Measurements from ENCODE around the gene DENND4C. TPM values are rescaled to one million over a fixed set of nuclear protein-coding genes. Genes with fewer than 3 reads are reported as not detected.

The DENND4C gene
- total RNA-seq, 1 experiment from 2014 or later, result 26.6 TPM

DNA sequence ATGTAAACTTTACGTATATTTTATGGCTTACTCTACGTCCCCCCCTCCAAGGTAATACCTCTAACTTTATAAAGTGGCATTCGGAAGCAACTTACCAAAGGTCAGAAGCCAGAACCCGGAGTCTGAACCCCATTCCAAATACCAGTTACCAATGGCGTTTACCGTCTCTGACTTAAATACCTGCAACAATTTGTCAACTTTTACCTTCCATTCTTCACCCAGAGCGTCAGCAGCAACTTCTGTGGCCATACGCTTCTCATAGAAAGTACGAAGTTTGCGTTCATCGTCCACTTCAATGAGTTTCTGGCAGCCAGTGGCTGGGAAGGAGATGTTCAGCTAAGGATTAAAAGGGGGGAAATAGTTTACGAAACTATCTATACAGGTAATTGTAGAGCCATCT lies 148.8 kb downstream of the DENND4C start:
- peak overlapping the region; percentile 100 for H3K4me3 Mint-ChIP-seq

More for the DNA sequence above, 148.8 kb downstream of the DENND4C start:
- Histone ChIP-seq H2BK20ac (ENCODE audit: low read depth, low read length, poor library complexity, severe bottlenecking) (no peak overlapping the region), H3K56ac (ENCODE audit: insufficient read length, low read depth, low read length) (no peak overlapping the region), H4K20me1 (ENCODE audit: control insufficient read depth, insufficient read depth, insufficient read length) (no peaks in the 10 kb centered on the region), H3K4me2 (ENCODE audit: insufficient read depth, insufficient read length, low read length) (peak overlapping the region; percentile 88), H3K18ac (ENCODE audit: insufficient read length, low read depth, low read length) (peak overlapping the region; percentile 89), H3K4ac (ENCODE audit: low read depth, low read length) (no peak overlapping the region), H4K91ac (ENCODE audit: insufficient read length, low read depth, low read length) (no peak overlapping the region), H3K79me1 (ENCODE audit: insufficient read depth, low read depth, low read length, poor library complexity, severe bottlenecking) (no peaks in the 10 kb centered on the region), H3K27ac (ENCODE audit: insufficient read length, low read depth, low read length) (peak overlapping the region; percentile 50), H3K79me2 (ENCODE audit: insufficient read depth, low read length) (peaks cover 8% of the 10 kb centered on the region; the same call in 1 of the 2 replicates), H2BK120ac (ENCODE audit: low read depth, low read length, poor library complexity, severe bottlenecking) (no peak overlapping the region), H3K9me3 (ENCODE audit: control insufficient read depth, low read depth, low read length) (no peaks in the 10 kb centered on the region), H3K14ac (ENCODE audit: insufficient read depth, low read length) (peak overlapping the region; percentile 94; the same call in 1 of the 2 replicates), H3K4me1 (ENCODE audit: insufficient read depth, low read length) (peaks cover 2% of the 10 kb centered on the region; the same call in 1 of the 2 replicates), H3K23me2 (ENCODE audit: insufficient read length, low read depth, low read length, poor library complexity, severe bottlenecking) (peaks cover 6% of the 10 kb centered on the region), H2BK12ac (ENCODE audit: insufficient read length, low read depth, low read length) (no peak overlapping the region), H4K5ac (ENCODE audit: insufficient read length, low read depth, low read length) (peak overlapping the region; percentile 94), H3T11ph (ENCODE audit: low read length) (no peak overlapping the region), H2BK15ac (ENCODE audit: low read depth, low read length) (no peak overlapping the region), H2AK5ac (ENCODE audit: insufficient read length, low read length) (no peak overlapping the region), H3K27me3 (ENCODE audit: insufficient read depth, low read length) (no peaks in the 10 kb centered on the region), H4K8ac (replicated peaks; ENCODE audit: insufficient read length, low read depth, low read length) (no peak overlapping the region), H2BK5ac (ENCODE audit: insufficient read length, low read length) (no peak overlapping the region), H2AFZ (ENCODE audit: low read length) (no peak overlapping the region), H3K9ac (ENCODE audit: extremely low read depth, insufficient read length, low read length) (peak overlapping the region; percentile 98), H3K23ac (ENCODE audit: insufficient read length, low read depth, low read length) (no peak overlapping the region)
- TF ChIP-seq, protein P1, sequence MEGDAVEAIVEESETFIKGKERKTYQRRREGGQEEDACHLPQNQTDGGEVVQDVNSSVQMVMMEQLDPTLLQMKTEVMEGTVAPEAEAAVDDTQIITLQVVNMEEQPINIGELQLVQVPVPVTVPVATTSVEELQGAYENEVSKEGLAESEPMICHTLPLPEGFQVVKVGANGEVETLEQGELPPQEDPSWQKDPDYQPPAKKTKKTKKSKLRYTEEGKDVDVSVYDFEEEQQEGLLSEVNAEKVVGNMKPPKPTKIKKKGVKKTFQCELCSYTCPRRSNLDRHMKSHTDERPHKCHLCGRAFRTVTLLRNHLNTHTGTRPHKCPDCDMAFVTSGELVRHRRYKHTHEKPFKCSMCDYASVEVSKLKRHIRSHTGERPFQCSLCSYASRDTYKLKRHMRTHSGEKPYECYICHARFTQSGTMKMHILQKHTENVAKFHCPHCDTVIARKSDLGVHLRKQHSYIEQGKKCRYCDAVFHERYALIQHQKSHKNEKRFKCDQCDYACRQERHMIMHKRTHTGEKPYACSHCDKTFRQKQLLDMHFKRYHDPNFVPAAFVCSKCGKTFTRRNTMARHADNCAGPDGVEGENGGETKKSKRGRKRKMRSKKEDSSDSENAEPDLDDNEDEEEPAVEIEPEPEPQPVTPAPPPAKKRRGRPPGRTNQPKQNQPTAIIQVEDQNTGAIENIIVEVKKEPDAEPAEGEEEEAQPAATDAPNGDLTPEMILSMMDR (conservative IDR thresholded peaks at IDR 0.05), result no peak
- H3K9me3 Mint-ChIP-seq, result peaks cover 2 to 3% of the 10 kb centered on the region in 2 experiments; a peak in 2 of 5 replicates
- H3K36me3 Mint-ChIP-seq (ENCODE audit: insufficient read depth in 1 of 3, low read depth in 3 of 3), result peaks cover 40 to 57% (median 56%) of the 10 kb centered on the region in 3 experiments
- H3K4me1 Mint-ChIP-seq, result peaks cover 21 to 28% of the 10 kb centered on the region in 2 experiments
- WGBS (ENCODE audit: extremely low coverage, insufficient read length, low lambda C conversion rate), result no CpG with 5 or more reads among the region's 12 CpGs
- no peak for DNase-seq
- H3K27ac Mint-ChIP-seq, result peak overlapping the region; percentile 100
- H3K27me3 Mint-ChIP-seq (ENCODE audit: low read depth), result no peaks in the 10 kb centered on the region

Measured in H9 (cell line).